Ectodermal cell (in vitro differentiated cells): ENCODE results near the gene BCL2A1.
"Not testable (repeated sequence)": the region's sequence is repeated elsewhere in the genome, so short reads cannot be mapped to it uniquely, and the experiment has no call there.

ENCODE experiments used
- H3K27ac ChIP-seq: 2 replicates; pipeline ENCODE4 v1.7.0; 2013; ENCODE audit warnings: mild to moderate bottlenecking, low read depth, low read length; ENCODE audit not compliant: insufficient read depth, poor library complexity, severe bottlenecking
- H3K27me3 ChIP-seq: 2 replicates; pipeline ENCODE4 v1.7.0; 2013; ENCODE audit warnings: mild to moderate bottlenecking, low read length; ENCODE audit not compliant: insufficient read depth, control insufficient read depth, poor library complexity, severe bottlenecking
- H3K36me3 ChIP-seq: one replicate; pipeline ENCODE4 v1.7.0; 2013; ENCODE audit warnings: low read length; ENCODE audit not compliant: control insufficient read depth, insufficient read depth
- H3K4me1 ChIP-seq: one replicate; pipeline ENCODE4 v1.7.0; 2013; ENCODE audit warnings: low read length; ENCODE audit not compliant: control insufficient read depth, insufficient read depth
- H3K4me3 ChIP-seq: 2 replicates; pipeline ENCODE4 v1.7.0; 2013; ENCODE audit warnings: low read depth, low read length, control low read depth; ENCODE audit not compliant: insufficient read depth
- H3K9me3 ChIP-seq: 2 replicates; pipeline ENCODE4 v1.7.0; 2013; ENCODE audit warnings: mild to moderate bottlenecking, low read length, moderate library complexity; ENCODE audit not compliant: control insufficient read depth
- WGBS, 2 experiments: methylation state at CpG; one replicate each; pipeline ENCODE4 v1.1.7; 2013; ENCODE audit warnings: missing lambda C conversion rate in 2 of 2; 5-methylcytosine and 5-hydroxymethylcytosine counted together

The BCL2A1 gene

GRCh38 chr15:80011041-80011523, 40.1 kb upstream of the BCL2A1 start:
- not testable (repeated sequence) for H3K27ac ChIP-seq, H3K27me3 ChIP-seq, H3K4me3 ChIP-seq, H3K9me3 ChIP-seq, H3K4me1 ChIP-seq, H3K36me3 ChIP-seq
- WGBS, 2 experiments: 91 to 95% methylated on average over 9 of the region's 9 CpGs

- Histone ChIP-seq H3K9me3 (no peaks in the 10 kb centered on the region), H3K36me3 (no peaks in the 10 kb centered on the region), H3K27ac (no peak overlapping the region), H3K27me3 (no peaks in the 10 kb centered on the region), H3K4me3 (no peak overlapping the region), H3K4me1 (no peaks in the 10 kb centered on the region)
- 91% methylated on average over 5 of the region's 6 CpGs for WGBS, 2 experiments
These were observed 39.2 kb upstream of the BCL2A1 start for GRCh38 chr15:80010131-80010673.

DNA sequence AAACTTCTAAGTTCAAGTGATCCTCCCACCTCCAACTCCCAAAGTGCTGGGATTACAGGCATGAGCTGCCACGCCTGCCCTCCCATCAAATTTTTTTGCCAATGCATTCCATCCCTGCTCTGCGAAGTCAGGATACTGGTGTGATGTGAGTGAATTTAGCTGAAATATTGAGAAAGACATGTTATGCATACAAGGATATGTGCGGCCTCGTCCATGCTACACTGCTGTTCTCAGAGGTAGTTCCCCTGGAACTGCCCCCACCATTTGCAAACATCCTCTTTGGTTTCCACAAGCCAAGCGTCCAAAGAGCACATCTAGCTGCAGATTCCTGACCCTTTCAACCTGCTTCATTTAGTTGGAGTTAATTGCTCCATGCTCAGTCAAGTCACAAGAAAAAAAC, 36.5 kb upstream of the BCL2A1 start:
- no peaks in the 10 kb centered on the region for H3K36me3 ChIP-seq
- H3K4me1 ChIP-seq: no peaks in the 10 kb centered on the region
- WGBS, 2 experiments: 92% methylated on average over 5 of the region's 5 CpGs
- H3K9me3 ChIP-seq: no peaks in the 10 kb centered on the region
- no peak overlapping the region for H3K4me3 ChIP-seq
- H3K27ac ChIP-seq: no peak overlapping the region
- H3K27me3 ChIP-seq: no peaks in the 10 kb centered on the region

- Histone ChIP-seq H3K36me3 (no peaks in the 10 kb centered on the region), H3K27ac (no peak overlapping the region), H3K27me3 (no peaks in the 10 kb centered on the region), H3K9me3 (no peaks in the 10 kb centered on the region), H3K4me1 (no peaks in the 10 kb centered on the region), H3K4me3 (no peak overlapping the region)
- 92 to 93% methylated on average over 5 of the region's 5 CpGs for WGBS, 2 experiments
These were observed 36.0 kb upstream of the BCL2A1 start for GRCh38 chr15:80006946-80007345.

GRCh38 chr15:80003934-80004472, 33.0 kb upstream of the BCL2A1 start:
- Histone ChIP-seq H3K27ac (no peak overlapping the region), H3K4me1 (no peaks in the 10 kb centered on the region), H3K4me3 (no peak overlapping the region), H3K36me3 (no peaks in the 10 kb centered on the region), H3K27me3 (no peaks in the 10 kb centered on the region), H3K9me3 (no peaks in the 10 kb centered on the region)
- WGBS, 2 experiments: 93 to 95% methylated on average over 5 to 6 of the region's 6 CpGs

DNA sequence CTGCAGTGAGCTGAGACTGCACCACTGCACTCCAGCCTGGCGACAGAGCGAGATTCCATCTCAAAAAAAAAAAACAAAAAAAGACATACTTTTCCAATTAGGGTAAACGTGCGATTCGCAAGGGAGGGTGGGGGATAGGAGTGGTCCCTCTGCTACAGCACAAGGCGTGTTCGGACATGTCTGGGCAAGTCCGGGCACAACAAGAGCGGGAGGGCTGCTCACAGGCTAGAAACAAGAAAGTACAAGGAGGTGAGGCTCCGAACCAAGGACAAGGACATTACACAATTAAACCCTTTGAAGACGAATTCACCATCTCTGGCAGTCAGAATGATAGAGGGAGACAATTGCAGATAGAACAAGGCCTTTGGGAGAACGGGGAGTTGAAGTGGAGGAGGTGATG, 32.2 kb upstream of the BCL2A1 start:
- Histone ChIP-seq H3K36me3 (no peaks in the 10 kb centered on the region), H3K4me1 (no peaks in the 10 kb centered on the region), H3K9me3 (no peaks in the 10 kb centered on the region), H3K27me3 (no peaks in the 10 kb centered on the region), H3K27ac (no peak overlapping the region), H3K4me3 (no peak overlapping the region)
- WGBS, 2 experiments: 93% methylated on average over 12 of the region's 12 CpGs

DNA sequence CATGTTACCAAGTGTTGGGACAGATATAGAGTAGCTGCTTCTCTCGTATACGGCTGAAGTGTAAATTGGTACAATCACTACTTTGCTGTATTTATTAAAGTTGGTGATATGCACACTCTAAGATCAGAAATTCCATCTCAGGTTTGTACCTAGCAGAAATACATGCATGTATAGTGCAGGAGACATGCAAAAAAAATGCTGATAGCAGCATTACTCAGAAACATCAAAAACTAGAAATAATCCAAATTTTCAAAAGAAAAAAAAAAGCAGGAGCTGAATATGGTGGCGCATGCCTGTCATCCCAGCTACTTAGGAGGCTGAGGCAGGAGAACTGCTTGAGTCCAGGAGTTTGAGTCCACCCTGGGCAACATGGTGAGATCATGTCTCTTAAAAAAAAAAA, 31.3 kb upstream of the BCL2A1 start:
- no peaks in the 10 kb centered on the region for H3K9me3 ChIP-seq
- H3K4me3 ChIP-seq: no peak overlapping the region
- H3K36me3 ChIP-seq: no peaks in the 10 kb centered on the region
- H3K27me3 ChIP-seq: no peaks in the 10 kb centered on the region
- H3K4me1 ChIP-seq: no peaks in the 10 kb centered on the region
- WGBS, 2 experiments: 85 to 98% methylated on average over 1 to 3 of the region's 3 CpGs
- no peak overlapping the region for H3K27ac ChIP-seq

DNA sequence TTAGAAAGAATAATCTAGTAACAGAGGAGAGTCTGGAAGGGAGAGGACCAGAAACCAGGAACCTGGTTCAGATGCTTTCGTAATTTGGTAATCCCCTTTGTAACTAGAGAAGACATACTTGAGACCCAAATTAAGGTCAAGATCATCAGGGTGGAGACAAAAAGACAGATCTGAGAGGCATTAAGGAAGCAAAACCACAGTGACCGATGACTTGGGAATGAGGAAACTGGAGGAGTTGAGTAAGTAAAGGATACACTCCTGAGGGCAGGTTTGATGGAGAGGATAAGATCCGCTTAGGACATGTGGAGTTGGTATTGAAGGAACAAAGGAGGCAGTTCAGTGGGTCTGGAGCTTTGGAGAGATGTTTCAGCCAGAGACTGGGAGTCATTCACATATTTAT, 23.6 kb upstream of the BCL2A1 start:
- Histone ChIP-seq H3K27me3 (no peaks in the 10 kb centered on the region), H3K9me3 (no peaks in the 10 kb centered on the region), H3K27ac (no peak overlapping the region), H3K4me1 (no peaks in the 10 kb centered on the region), H3K4me3 (no peak overlapping the region), H3K36me3 (no peaks in the 10 kb centered on the region)
- WGBS, 2 experiments: 85 to 94% methylated on average over 3 of the region's 3 CpGs

- 66 to 70% methylated on average over 4 of the region's 4 CpGs for WGBS, 2 experiments
- Histone ChIP-seq H3K9me3 (no peaks in the 10 kb centered on the region), H3K4me1 (no peaks in the 10 kb centered on the region), H3K27ac (no peak overlapping the region), H3K27me3 (no peaks in the 10 kb centered on the region), H3K36me3 (no peaks in the 10 kb centered on the region), H3K4me3 (no peak overlapping the region)
These were observed 20.8 kb upstream of the BCL2A1 start for GRCh38 chr15:79991826-79992225.

DNA sequence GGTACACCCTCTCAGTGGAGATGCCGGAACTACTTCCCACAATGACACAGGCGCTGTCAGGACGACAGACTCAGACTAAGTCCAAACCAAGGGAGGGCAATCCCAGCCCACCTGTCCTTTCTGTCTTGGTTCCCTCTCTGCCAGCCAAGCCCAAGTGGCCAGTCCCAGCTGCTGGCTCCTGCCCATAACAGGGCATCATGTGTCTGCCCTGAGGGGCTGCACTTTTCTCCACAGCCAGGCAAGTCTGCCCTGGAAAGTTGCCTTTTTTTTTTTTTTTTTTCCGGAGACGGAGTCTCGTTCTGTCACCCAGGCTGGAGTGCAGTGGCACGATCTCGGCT, 20.0 kb upstream of the BCL2A1 start:
- WGBS, 2 experiments: 91 to 92% methylated on average over 8 of the region's 8 CpGs
- H3K27ac ChIP-seq: no peak overlapping the region
- no peaks in the 10 kb centered on the region for H3K9me3 ChIP-seq
- H3K4me1 ChIP-seq: no peaks in the 10 kb centered on the region
- no peak overlapping the region for H3K4me3 ChIP-seq
- H3K27me3 ChIP-seq: no peaks in the 10 kb centered on the region
- H3K36me3 ChIP-seq: no peaks in the 10 kb centered on the region
